Memory B cell (primary cell): ENCODE results near the gene EHBP1.
A peak's percentile ranks its signal among the peaks of the same experiment; 100 is the strongest.

ENCODE experiments used
- ATAC-seq: fragments of 150-1000 bp; cut with Tn5 transposase; 2 replicates; pipeline ENCODE4 v1.10.0; 2021; ENCODE audit warnings: low read depth, mild to moderate bottlenecking, moderate library complexity
- DNase-seq, 2 donors: peaks; one replicate each; pipeline ENCODE4 v3.0.0; 2022; ENCODE audit warnings: low spot score in 2 of 2
- H3K27ac Mint-ChIP-seq: one replicate; pipeline ENCODE4 v1.8.0; 2022; ENCODE audit warnings: mild to moderate bottlenecking, moderate library complexity, mixed read lengths
- H3K27me3 Mint-ChIP-seq: one replicate; pipeline ENCODE4 v1.8.0; 2022; ENCODE audit warnings: mixed read lengths
- H3K36me3 Mint-ChIP-seq: one replicate; pipeline ENCODE4 v1.8.0; 2022; ENCODE audit warnings: mild to moderate bottlenecking, mixed read lengths
- H3K4me1 Mint-ChIP-seq: one replicate; pipeline ENCODE4 v1.8.0; 2022; ENCODE audit warnings: mixed read lengths
- H3K4me3 Mint-ChIP-seq: one replicate; pipeline ENCODE4 v1.8.0; 2022; ENCODE audit warnings: mild to moderate bottlenecking, moderate library complexity, mixed read lengths
- H3K9me3 Mint-ChIP-seq: one replicate; pipeline ENCODE4 v1.8.0; 2022; ENCODE audit warnings: mixed read lengths

EHBP1 gene

DNA sequence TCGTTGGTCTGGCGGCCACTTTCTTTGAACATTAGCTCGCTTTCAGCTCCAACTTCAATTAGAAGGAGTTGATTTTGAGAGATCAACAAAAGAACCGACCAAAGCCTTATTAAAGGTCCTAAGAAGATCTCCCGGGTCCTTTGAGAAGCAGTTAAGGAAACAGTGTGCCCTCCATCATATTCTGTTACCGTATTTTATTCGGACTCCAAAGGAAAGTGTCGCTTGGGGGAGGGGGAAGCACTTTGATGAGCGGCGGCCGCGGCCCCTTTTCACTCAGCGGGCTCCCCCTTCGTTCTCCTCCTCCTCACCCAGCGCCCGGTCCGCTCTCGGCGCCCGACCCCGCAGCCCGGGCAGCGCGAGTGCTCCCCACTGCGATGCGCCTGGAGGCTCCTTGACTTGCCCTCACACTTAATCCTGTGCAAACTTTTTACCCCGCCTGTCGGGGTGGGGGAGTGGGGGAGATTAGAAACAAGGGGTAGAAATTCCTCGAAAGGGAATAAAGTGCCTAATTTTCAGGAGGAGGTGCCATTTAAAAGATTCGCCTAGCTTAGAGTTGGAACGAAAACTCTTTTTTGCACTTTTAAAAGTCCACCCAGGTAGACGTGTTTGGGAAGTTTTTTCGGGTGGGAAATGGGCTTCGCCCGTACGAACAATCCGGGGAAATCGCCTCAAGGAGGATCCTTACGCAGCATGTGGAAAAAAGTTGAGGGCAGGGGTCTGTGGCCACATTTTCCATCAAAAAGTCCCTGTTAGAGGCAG lies 343.9 kb downstream of the EHBP1 start:
- H3K4me1 Mint-ChIP-seq = peaks cover 32% of the 10 kb centered on the region
- H3K27me3 Mint-ChIP-seq = peaks cover 38% of the 10 kb centered on the region
- no peak overlapping the region for H3K27ac Mint-ChIP-seq
- peak overlapping the region; percentile 91 for H3K4me3 Mint-ChIP-seq
- no peak for ATAC-seq
- DNase-seq = peak in 1 of 2 donors; percentile 26
- peaks cover 17% of the 10 kb centered on the region for H3K36me3 Mint-ChIP-seq
- H3K9me3 Mint-ChIP-seq = peaks cover 1% of the 10 kb centered on the region

DNA sequence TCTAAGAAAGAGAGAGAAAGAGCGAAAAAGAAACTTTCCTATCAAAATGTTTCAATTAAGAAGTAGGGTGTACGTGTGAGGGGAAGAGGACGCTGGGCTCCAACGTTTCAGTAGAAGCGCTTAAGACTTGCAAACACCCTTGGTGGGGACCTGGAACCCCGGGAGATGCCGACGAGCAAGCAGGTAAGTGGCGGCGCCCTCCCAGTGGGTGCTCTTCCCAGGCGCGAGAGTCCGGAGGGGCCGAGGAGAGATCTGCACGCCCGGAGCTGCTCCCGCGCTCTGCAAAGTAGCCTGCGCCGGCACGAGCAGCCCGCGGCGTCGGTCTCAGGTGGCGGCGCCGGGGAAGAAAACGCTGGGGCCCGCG lies 344.4 kb downstream of the EHBP1 start:
- Mint-ChIP-seq H3K4me3 (peak overlapping the region; percentile 91), H3K36me3 (peaks cover 13% of the 10 kb centered on the region), H3K27me3 (peaks cover 38% of the 10 kb centered on the region), H3K4me1 (peaks cover 34% of the 10 kb centered on the region), H3K27ac (no peak overlapping the region), H3K9me3 (peaks cover 1% of the 10 kb centered on the region)
- DNase-seq = no peak
- ATAC-seq = peak; percentile 28

GRCh38 chr2:63050334-63051041 lies 345.0 kb downstream of the EHBP1 start, which contains the start of gene OTX1:
Gene OTX1, plus strand, starts transcription at chr2:63050830. Its CDS starts 2,161 bp downstream, at chr2:63052991.
- Mint-ChIP-seq H3K9me3 (peaks cover 1% of the 10 kb centered on the region), H3K4me3 (peak within 1 kb of the TSS; percentile 91), H3K27ac (no peak within 1 kb of the TSS), H3K36me3 (peaks cover 9% of the 10 kb centered on the region), H3K27me3 (peaks cover 40% of the 10 kb centered on the region), H3K4me1 (peaks cover 34% of the 10 kb centered on the region)
- peak; percentile 25 to 55 for DNase-seq
- peak; percentile 73 for ATAC-seq

- H3K36me3 Mint-ChIP-seq = peaks cover 4% of the 10 kb centered on the region
- H3K27me3 Mint-ChIP-seq = peaks cover 47% of the 10 kb centered on the region
- H3K4me3 Mint-ChIP-seq = peak overlapping the region; percentile 82
- H3K9me3 Mint-ChIP-seq = peaks cover 1% of the 10 kb centered on the region
- ATAC-seq (no peak), DNase-seq (peak in 1 of 2 donors; percentile 38)
- H3K27ac Mint-ChIP-seq = no peak overlapping the region
- peaks cover 39% of the 10 kb centered on the region for H3K4me1 Mint-ChIP-seq
Observed at GRCh38 chr2:63051042-63051794, 345.7 kb downstream of the EHBP1 start.

GRCh38 chr2:63051795-63052333 lies 346.4 kb downstream of the EHBP1 start:
- Mint-ChIP-seq H3K36me3 (peaks cover 4% of the 10 kb centered on the region), H3K27me3 (peaks cover 50% of the 10 kb centered on the region), H3K4me1 (peaks cover 41% of the 10 kb centered on the region), H3K27ac (no peak overlapping the region), H3K9me3 (peaks cover 4% of the 10 kb centered on the region), H3K4me3 (peak overlapping the region; percentile 53)
- DNase-seq = peak in 1 of 2 donors; percentile 33
- ATAC-seq = no peak

DNA sequence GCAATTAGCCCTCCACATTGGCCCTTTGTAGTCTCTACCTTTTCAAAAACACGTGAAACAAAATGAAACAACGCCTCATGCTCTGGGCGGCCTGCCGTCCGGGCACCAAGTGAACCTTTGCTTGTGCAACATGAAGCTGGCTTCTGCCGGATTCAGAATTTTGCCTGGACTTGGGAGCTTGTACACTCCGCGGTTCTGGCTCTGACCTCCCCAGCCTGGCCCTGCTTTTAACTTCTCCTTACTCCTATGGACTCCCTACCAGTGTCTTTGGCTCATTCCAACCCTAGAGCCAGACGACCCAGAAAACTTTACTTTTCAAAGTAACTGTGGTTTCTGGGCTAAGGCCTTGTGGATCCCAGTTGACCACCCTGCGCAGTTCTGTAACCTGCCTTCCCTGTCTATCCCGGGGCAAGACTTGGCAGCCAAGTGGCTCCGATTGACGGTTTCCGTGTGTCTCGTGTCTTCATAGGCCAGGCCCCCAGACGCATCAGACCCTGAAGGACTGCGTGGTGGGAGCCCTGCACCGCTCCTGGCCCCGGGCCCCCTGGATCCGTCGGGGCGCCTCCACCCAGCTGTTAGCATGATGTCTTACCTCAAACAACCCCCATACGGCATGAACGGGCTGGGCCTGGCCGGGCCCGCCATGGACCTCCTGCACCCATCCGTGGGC lies 347.0 kb downstream of the EHBP1 start:
- peaks cover 4% of the 10 kb centered on the region for H3K36me3 Mint-ChIP-seq
- H3K9me3 Mint-ChIP-seq = peaks cover 4% of the 10 kb centered on the region
- no peak for ATAC-seq
- peaks cover 48% of the 10 kb centered on the region for H3K4me1 Mint-ChIP-seq
- peak overlapping the region; percentile 35 for H3K4me3 Mint-ChIP-seq
- no peak overlapping the region for H3K27ac Mint-ChIP-seq
- peak; percentile 4 to 21 for DNase-seq
- peaks cover 56% of the 10 kb centered on the region for H3K27me3 Mint-ChIP-seq

DNA sequence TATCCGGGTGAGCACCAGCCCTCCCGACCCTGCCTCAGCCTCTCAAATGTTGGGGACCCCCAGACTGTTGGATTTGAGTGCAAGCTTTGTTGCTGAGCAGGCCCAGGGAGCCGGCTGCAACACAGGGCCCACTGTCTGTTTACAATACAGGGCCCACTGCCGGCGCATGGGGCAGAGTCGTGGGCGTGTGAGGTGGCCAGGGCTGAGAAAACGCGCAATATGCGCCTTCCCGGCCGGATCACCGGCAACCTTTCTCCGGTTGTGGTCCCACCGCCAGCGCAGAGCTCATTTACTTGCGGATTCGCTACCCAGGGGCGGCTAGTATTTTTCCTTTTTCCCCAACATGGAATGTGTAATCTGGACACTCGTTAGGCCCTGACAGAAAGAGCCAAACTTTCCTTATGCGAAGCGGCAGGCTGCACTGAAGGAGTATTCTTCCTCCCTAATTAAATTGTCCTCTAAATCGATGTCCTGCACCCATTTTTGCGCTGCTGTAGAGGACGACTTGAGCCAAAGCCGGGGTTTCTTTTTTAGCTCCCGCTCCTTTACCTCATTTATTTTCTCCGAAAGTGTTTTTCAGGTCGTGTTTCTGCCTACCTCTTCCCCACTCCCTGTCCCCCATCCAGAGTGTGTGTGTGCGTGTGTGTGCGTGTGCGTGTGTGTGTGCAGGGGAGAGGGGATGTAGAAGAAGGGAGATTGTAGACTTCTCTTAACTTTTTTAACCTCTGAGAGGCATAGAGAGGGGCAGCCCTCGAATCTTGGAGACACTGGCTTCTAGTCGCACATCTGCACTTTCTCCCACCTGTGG lies 347.8 kb downstream of the EHBP1 start:
- Mint-ChIP-seq H3K36me3 (peaks cover 4% of the 10 kb centered on the region), H3K27ac (no peak overlapping the region), H3K9me3 (peaks cover 4% of the 10 kb centered on the region), H3K4me3 (no peak overlapping the region), H3K27me3 (peaks cover 56% of the 10 kb centered on the region), H3K4me1 (peaks cover 45% of the 10 kb centered on the region)
- DNase-seq = peak in 1 of 2 donors; percentile 22
- no peak for ATAC-seq

- no peak for ATAC-seq
- Mint-ChIP-seq H3K36me3 (peaks cover 2% of the 10 kb centered on the region), H3K27ac (no peak overlapping the region), H3K9me3 (peaks cover 3% of the 10 kb centered on the region), H3K4me3 (peak overlapping the region; percentile 44), H3K27me3 (peaks cover 55% of the 10 kb centered on the region), H3K4me1 (peaks cover 44% of the 10 kb centered on the region)
- DNase-seq = peak in 1 of 2 donors; percentile 43
Observed at GRCh38 chr2:63053889-63054602, 348.5 kb downstream of the EHBP1 start.

DNA sequence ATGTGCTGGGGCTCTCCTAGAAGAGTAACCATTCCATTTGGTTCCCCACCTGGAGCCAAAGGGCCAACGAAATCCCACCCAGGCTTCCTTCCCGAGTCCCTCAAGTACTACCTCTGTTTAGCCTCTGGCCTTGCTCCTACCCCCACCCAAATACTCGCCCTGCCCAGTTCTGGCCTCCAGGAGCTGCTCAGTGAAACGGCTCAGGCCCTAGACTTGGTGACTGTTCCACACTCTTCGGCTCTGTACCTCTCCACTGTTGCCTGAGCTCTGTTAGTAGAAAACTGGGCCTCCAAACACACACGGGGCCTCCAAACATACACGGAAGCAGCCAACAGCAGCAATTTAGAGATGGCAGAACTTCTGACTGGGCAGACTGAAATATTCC lies 349.3 kb downstream of the EHBP1 start:
- no peak for DNase-seq
- ATAC-seq = no peak
- H3K4me1 Mint-ChIP-seq = peaks cover 40% of the 10 kb centered on the region
- no peak overlapping the region for H3K4me3 Mint-ChIP-seq
- peaks cover 3% of the 10 kb centered on the region for H3K9me3 Mint-ChIP-seq
- peaks cover 1% of the 10 kb centered on the region for H3K36me3 Mint-ChIP-seq
- H3K27ac Mint-ChIP-seq = no peak overlapping the region
- peaks cover 50% of the 10 kb centered on the region for H3K27me3 Mint-ChIP-seq

GRCh38 chr2:63055226-63056106 lies 350.0 kb downstream of the EHBP1 start:
- Mint-ChIP-seq H3K27me3 (peaks cover 52% of the 10 kb centered on the region), H3K4me1 (peaks cover 38% of the 10 kb centered on the region), H3K27ac (peak overlapping the region; percentile 24), H3K4me3 (no peak overlapping the region), H3K36me3 (no peaks in the 10 kb centered on the region), H3K9me3 (peaks cover 3% of the 10 kb centered on the region)
- ATAC-seq = no peak
- peak in 1 of 2 donors; percentile 25 for DNase-seq

DNA sequence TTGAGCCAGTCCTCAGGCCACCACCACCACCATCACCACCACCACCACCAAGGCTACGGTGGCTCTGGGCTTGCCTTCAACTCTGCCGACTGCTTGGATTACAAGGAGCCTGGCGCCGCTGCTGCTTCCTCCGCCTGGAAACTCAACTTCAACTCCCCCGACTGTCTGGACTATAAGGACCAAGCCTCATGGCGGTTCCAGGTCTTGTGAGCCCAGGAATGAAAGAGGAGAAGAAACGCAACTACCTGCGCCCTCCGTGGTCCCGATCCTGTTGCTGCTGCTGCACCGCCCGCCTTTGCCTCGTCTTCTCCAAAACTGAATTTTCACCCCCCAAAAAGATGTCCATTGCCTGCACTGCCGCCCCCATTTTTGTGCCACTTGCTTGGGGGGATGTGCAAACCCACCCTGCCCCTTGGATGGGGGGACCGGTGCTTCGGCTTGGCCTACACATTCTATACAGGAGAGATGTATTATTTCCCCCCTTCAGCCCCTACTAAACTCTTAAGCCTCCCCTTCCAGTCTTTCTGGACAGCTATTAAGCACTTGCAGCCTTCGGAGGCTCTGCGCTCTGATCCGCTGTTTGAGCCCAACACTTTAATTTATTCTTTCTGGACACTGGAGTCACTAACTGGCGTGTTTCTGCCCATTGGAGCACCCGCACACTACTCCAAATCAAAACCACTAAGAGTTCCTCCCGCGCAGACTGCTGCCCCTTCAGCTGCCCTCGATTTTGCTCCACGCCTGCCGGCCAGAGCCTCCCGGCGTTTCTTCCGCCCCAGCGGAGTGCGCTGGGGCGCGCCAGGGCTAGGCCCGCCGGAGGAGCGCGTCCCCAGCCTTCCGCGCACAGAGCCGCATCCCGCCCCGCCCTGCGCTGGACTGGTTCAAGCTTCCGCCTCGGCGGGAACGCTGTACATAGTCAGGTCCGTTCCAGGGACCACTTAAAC lies 350.9 kb downstream of the EHBP1 start:
- H3K4me3 Mint-ChIP-seq = peak overlapping the region; percentile 52
- H3K36me3 Mint-ChIP-seq = no peaks in the 10 kb centered on the region
- peak in 1 of 2 donors; percentile 19 for DNase-seq
- peaks cover 34% of the 10 kb centered on the region for H3K4me1 Mint-ChIP-seq
- peak overlapping the region; percentile 24 for H3K27ac Mint-ChIP-seq
- H3K27me3 Mint-ChIP-seq = peaks cover 47% of the 10 kb centered on the region
- ATAC-seq = peak; percentile 26
- peaks cover 3% of the 10 kb centered on the region for H3K9me3 Mint-ChIP-seq
